K562 (cell line): ENCODE measurements around the gene RANBP3.

Experiments used
- CTCF ChIP-seq, 3 experiments: IDR thresholded peaks in 2 of 3; conservative IDR thresholded peaks in 1 of 3; 2 replicates each; pipeline ENCODE4 v1.5.1; 2011 to 2012; ENCODE audit warnings: low read length in 3 of 3, mild to moderate bottlenecking in 3 of 3, control low read depth in 2 of 3, improper control_type of control experiment in 1 of 3, inconsistent platforms in 1 of 3, low read depth in 1 of 3, mixed read lengths in 1 of 3, moderate library complexity in 1 of 3; ENCODE audit not compliant: insufficient read depth in 2 of 3
- POLR2AphosphoS5 ChIP-seq: IDR thresholded peaks from 2 replicates; pipeline ENCODE4 v1.6.1; 2011; ENCODE audit warnings: mild to moderate bottlenecking, low read depth, low read length, moderate library complexity; ENCODE audit not compliant: control insufficient read depth, insufficient read depth
- SNAPC5 ChIP-seq: fragments of 250-450 bp; sonication (Bioruptor Pico); IDR thresholded peaks from 2 replicates; pipeline ENCODE4 v1.8.0; 2021; ENCODE audit warnings: moderate library complexity, mild to moderate bottlenecking, inconsistent platforms
- SPI1 ChIP-seq: IDR thresholded peaks from 2 replicates; pipeline ENCODE4 v1.6.1; 2011; ENCODE audit warnings: low read depth, low read length, control low read depth, borderline replicate concordance
- THRA ChIP-seq: fragments of 450-650 bp; IDR thresholded peaks from 2 replicates; pipeline ENCODE4 v1.6.1; 2017; ENCODE audit warnings: mild to moderate bottlenecking, moderate library complexity

GRCh38 chr19:5963855-5964254 is 14.1 kb downstream of the RANBP3 start:
- no peak for TF ChIP-seq SPI1
- no peak for TF ChIP-seq CTCF (IDR thresholded peaks at IDR 0.05 in 2 of 3, conservative IDR thresholded peaks at IDR 0.05 in 1 of 3; ENCODE audit: insufficient read depth in 2 of 3, low read depth in 1 of 3, low read length in 3 of 3)
- TF ChIP-seq SNAPC5 (CRISPR knock-in tag), result no peak
- no peak for TF ChIP-seq POLR2AphosphoS5
- TF ChIP-seq THRA, result no peak
